ENCODE results near the gene ANKFY1.

Gene ANKFY1

DNA sequence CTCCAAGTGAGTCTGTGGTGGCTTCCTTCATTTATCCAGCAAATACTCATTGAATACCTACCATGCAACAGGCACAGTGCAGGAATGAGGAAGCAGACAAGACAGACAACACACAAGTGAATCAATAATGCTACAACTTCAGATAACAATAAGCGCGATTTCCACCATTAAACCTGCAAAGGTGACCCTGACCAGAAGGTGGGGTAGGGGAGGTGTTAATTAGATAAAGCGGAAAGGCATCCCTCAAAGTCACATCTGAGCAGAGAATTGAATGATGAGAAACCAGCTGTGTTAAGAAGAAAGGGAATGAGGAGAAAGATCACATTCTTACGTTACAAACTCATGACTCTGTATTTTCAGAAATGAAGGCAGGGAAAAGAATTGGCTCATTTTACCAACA lies 147.3 kb downstream of the ANKFY1 start:
- TF ChIP-seq, protein P1, sequence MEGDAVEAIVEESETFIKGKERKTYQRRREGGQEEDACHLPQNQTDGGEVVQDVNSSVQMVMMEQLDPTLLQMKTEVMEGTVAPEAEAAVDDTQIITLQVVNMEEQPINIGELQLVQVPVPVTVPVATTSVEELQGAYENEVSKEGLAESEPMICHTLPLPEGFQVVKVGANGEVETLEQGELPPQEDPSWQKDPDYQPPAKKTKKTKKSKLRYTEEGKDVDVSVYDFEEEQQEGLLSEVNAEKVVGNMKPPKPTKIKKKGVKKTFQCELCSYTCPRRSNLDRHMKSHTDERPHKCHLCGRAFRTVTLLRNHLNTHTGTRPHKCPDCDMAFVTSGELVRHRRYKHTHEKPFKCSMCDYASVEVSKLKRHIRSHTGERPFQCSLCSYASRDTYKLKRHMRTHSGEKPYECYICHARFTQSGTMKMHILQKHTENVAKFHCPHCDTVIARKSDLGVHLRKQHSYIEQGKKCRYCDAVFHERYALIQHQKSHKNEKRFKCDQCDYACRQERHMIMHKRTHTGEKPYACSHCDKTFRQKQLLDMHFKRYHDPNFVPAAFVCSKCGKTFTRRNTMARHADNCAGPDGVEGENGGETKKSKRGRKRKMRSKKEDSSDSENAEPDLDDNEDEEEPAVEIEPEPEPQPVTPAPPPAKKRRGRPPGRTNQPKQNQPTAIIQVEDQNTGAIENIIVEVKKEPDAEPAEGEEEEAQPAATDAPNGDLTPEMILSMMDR (conservative IDR thresholded peaks at IDR 0.05; ENCODE audit: low read depth, low read length): no peak
- H3K4me3 ChIP-seq (ENCODE audit: low read depth, low read length): no peak overlapping the region
- no peak for DNase-seq (ENCODE audit: low read depth)
